ENCODE measurements around the gene ZSCAN2. TPM values are rescaled to one million over a fixed set of nuclear protein-coding genes. Genes with fewer than 3 reads are reported as not detected.

ZSCAN2 gene
- total RNA-seq, 1 experiment from 2014 or later, result 9.7 TPM

- CTCF ChIA-PET, result no interaction called here
- TF ChIP-seq, protein P1, sequence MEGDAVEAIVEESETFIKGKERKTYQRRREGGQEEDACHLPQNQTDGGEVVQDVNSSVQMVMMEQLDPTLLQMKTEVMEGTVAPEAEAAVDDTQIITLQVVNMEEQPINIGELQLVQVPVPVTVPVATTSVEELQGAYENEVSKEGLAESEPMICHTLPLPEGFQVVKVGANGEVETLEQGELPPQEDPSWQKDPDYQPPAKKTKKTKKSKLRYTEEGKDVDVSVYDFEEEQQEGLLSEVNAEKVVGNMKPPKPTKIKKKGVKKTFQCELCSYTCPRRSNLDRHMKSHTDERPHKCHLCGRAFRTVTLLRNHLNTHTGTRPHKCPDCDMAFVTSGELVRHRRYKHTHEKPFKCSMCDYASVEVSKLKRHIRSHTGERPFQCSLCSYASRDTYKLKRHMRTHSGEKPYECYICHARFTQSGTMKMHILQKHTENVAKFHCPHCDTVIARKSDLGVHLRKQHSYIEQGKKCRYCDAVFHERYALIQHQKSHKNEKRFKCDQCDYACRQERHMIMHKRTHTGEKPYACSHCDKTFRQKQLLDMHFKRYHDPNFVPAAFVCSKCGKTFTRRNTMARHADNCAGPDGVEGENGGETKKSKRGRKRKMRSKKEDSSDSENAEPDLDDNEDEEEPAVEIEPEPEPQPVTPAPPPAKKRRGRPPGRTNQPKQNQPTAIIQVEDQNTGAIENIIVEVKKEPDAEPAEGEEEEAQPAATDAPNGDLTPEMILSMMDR (conservative IDR thresholded peaks at IDR 0.05), result no peak
- TF ChIP-seq EZH2 (IDR thresholded peaks at IDR 0.05; ENCODE audit: low read depth), result no peak
- peak overlapping the region; percentile 70 for H3K4me3 ChIP-seq
- no peaks in the 10 kb centered on the region for H3K9me3 ChIP-seq (ENCODE audit: insufficient read depth, low read depth)
- BruUV-seq (replicated peaks), result TSS peak; percentile 60
- DNase-seq, result no peak
- H3K27ac ChIP-seq, result 0 out of 2 replicates have a peak overlapping the region, but pooled peaks have one; percentile 9
- peaks cover 9% of the 10 kb centered on the region; the same call in 1 of the 2 replicates for H3F3A ChIP-seq (ENCODE audit: insufficient read depth, low read depth)
- H3K27me3 ChIP-seq (ENCODE audit: insufficient read depth, low read depth), result no peaks in the 10 kb centered on the region
- H3K36me3 ChIP-seq (ENCODE audit: low read depth), result no peaks in the 10 kb centered on the region
- peaks cover 33% of the 10 kb centered on the region for H3K4me1 ChIP-seq (replicated peaks; ENCODE audit: insufficient read depth)
- peaks cover 16% of the 10 kb centered on the region for H3K79me2 ChIP-seq (ENCODE audit: low read depth)
- H3K4me2 ChIP-seq, result peak overlapping the region; percentile 93
- no peaks in the 10 kb centered on the region for H3K9me2 ChIP-seq (ENCODE audit: insufficient read depth)
- H2AFZ ChIP-seq, result peak overlapping the region; percentile 97
- intact Hi-C loops (cut with micrococcal nuclease; ENCODE audit: unreplicated experiment), result loop anchor here (2.0 kb wide), 1 partner anchor 31 kb away; the partner anchor contains the start of gene ZSCAN2
- no peaks in the 10 kb centered on the region for H4K20me1 ChIP-seq (ENCODE audit: insufficient read depth)
- POLR2A ChIA-PET (ENCODE audit: unreplicated experiment), result interaction anchor here (0.6 to 0.7 kb wide), 3 partner anchors 9 to 172 kb away, joined by 3 to 6 read pairs (median 5); no protein-coding TSS in a partner anchor
These were observed 31.0 kb downstream of the ZSCAN2 start for GRCh38 chr15:84631706-84632272.

DNA sequence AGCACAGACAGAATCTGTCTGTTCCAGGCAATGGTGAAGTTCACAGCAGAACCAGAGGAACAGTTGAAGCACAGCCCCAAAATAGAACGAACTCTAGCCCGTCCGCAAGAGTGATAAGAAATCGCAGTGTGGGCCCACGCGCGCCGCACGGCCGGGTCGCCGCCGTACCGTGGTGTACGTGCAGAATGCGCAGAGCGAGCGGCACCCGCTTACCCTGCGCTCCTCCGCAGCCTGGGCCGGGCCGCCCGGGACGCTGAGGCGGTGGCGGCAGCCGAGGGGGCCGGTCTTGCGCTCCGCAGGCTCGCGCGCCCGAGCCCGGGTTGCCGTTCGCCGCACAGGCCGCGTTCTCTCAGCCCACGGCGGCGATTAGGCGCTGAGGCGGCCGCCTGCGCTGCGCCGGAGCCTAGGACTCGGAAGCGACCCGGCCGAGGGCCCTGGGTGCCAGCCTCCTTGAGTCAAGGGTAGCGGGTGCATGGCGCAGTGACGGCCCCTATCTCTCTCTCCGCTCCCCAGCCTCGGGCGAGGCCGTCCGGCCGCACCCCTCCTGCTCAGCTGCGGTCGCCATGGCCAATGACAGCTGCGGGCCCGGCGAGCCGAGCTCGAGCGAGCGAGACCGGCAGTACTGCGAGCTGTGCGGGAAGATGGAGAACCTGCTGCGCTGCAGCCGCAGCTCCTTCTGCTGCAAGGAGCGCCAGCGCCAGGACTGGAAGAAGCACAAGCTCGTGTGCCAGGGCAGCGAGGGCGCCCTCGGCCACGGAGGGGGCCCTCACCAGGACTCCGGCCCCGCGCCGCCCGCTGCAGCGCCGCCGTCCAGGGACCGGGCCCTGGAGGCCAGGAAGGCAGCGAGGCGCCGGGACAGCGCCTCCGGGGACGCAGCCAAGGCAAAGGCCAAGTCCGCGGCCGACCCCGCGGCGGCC lies 32.8 kb downstream of the ZSCAN2 start:
- Histone ChIP-seq H2AFZ (peak overlapping the region; percentile 67), H3K4me3 (peak overlapping the region; percentile 70), H3K4me1 (replicated peaks; ENCODE audit: insufficient read depth) (peaks cover 33% of the 10 kb centered on the region), H3K27ac (no peak overlapping the region), H4K20me1 (ENCODE audit: insufficient read depth) (peaks cover 4% of the 10 kb centered on the region; the same call in 1 of the 2 replicates), H3K4me2 (peak overlapping the region; percentile 93), H3K9me2 (ENCODE audit: insufficient read depth) (no peaks in the 10 kb centered on the region), H3K36me3 (ENCODE audit: low read depth) (0 out of 2 replicates have a peak, but pooled peaks cover 4% of the 10 kb centered on the region), H3K79me2 (ENCODE audit: low read depth) (peaks cover 16% of the 10 kb centered on the region), H3K9me3 (ENCODE audit: insufficient read depth, low read depth) (no peaks in the 10 kb centered on the region), H3K27me3 (ENCODE audit: insufficient read depth, low read depth) (no peaks in the 10 kb centered on the region), H3F3A (ENCODE audit: insufficient read depth, low read depth) (peaks cover 20% of the 10 kb centered on the region)
- intact Hi-C loops (cut with micrococcal nuclease; ENCODE audit: unreplicated experiment), result no loop called here
- POLR2A ChIA-PET (ENCODE audit: unreplicated experiment), result interaction anchor here (0.6 kb wide), 1 partner anchor 9 kb away, joined by 4 read pairs; no protein-coding TSS in a partner anchor
- no TSS peak for BruUV-seq (replicated peaks)
- TF ChIP-seq, protein P1 (conservative IDR thresholded peaks at IDR 0.05), result no peak
- TF ChIP-seq EZH2 (IDR thresholded peaks at IDR 0.05; ENCODE audit: low read depth), result no peak
- CTCF ChIA-PET, result interaction anchor here (1.0 kb wide), 1 partner anchor 34 kb away, joined by 3 read pairs; no protein-coding TSS in a partner anchor
- DNase-seq, result peak; percentile 46 to 63

- Histone ChIP-seq H3K27me3 (ENCODE audit: insufficient read depth, low read depth) (no peaks in the 10 kb centered on the region), H4K20me1 (ENCODE audit: insufficient read depth) (peaks cover 4% of the 10 kb centered on the region; the same call in 1 of the 2 replicates), H3K79me2 (ENCODE audit: low read depth) (peaks cover 16% of the 10 kb centered on the region), H3K4me3 (peak overlapping the region; percentile 70), H3K9me2 (ENCODE audit: insufficient read depth) (no peaks in the 10 kb centered on the region), H3K4me2 (peak overlapping the region; percentile 93), H3K9me3 (ENCODE audit: insufficient read depth, low read depth) (no peaks in the 10 kb centered on the region), H3K4me1 (replicated peaks; ENCODE audit: insufficient read depth) (peaks cover 33% of the 10 kb centered on the region), H3K27ac (no peak overlapping the region), H3K36me3 (ENCODE audit: low read depth) (0 out of 2 replicates have a peak, but pooled peaks cover 5% of the 10 kb centered on the region), H3F3A (ENCODE audit: insufficient read depth, low read depth) (peaks cover 20% of the 10 kb centered on the region), H2AFZ (peak overlapping the region; percentile 67; the same call in 1 of the 2 replicates)
- CTCF ChIA-PET, result interaction anchor here (1.0 kb wide), 1 partner anchor 35 kb away, joined by 3 read pairs; no protein-coding TSS in a partner anchor
- no TSS peak for BruUV-seq (replicated peaks)
- POLR2A ChIA-PET (ENCODE audit: unreplicated experiment), result interaction anchor here (0.6 kb wide), 1 partner anchor 10 kb away, joined by 4 read pairs; no protein-coding TSS in a partner anchor
- TF ChIP-seq, protein P1 (conservative IDR thresholded peaks at IDR 0.05), result no peak
- no peak for TF ChIP-seq EZH2 (IDR thresholded peaks at IDR 0.05; ENCODE audit: low read depth)
- DNase-seq, result no peak
- intact Hi-C loops (cut with micrococcal nuclease; ENCODE audit: unreplicated experiment), result no loop called here
These were observed 33.5 kb downstream of the ZSCAN2 start for GRCh38 chr15:84634228-84634837.
